ENCODE data around the gene STX2. TPM values are rescaled to one million over a fixed set of nuclear protein-coding genes. Genes with fewer than 3 reads are reported as not detected.
A peak's percentile ranks its signal among the peaks of the same experiment; 100 is the strongest.

Gene STX2
- polyA plus RNA-seq, 2 of the 4 experiments (the other 2 are of a cell fraction): 26.8 to 51.3 TPM

GRCh38 chr12:130796985-130797686 is 41.9 kb downstream of the STX2 start:
- no peak for FAIRE-seq
- no peak overlapping the region for H3K4me2 ChIP-seq
- CTCF ChIA-PET: interaction anchor here (0.7 kb wide), 1 partner anchor 9 kb away, joined by 3 read pairs; no protein-coding TSS in a partner anchor
- WGBS (ENCODE audit: missing lambda C conversion rate): 94% methylated on average over 19 of the region's 19 CpGs
- no peak for DNase-seq (ENCODE audit: low read depth in 1 of 2, low spot score in 1 of 2)
- ATAC-seq: no peak
- no peaks in the 10 kb centered on the region for H3K9me3 ChIP-seq
- H3K4me3 ChIP-seq: no peak overlapping the region
- no peak for TF ChIP-seq NFE2L2 (conservative IDR thresholded peaks at IDR 0.05; ENCODE audit: low read length)
- no peak for TF ChIP-seq PBX3 (IDR thresholded peaks at IDR 0.05)
- TF ChIP-seq TFCP2L1 (CRISPR knock-in tag; IDR thresholded peaks at IDR 0.05): no peak
- TF ChIP-seq EHMT2 (IDR thresholded peaks at IDR 0.05; ENCODE audit: low read depth): no peak
- no peak overlapping the region for H3K27ac ChIP-seq
- no peaks in the 10 kb centered on the region for H3K4me1 ChIP-seq
- POLR2A ChIA-PET: no interaction called here

- WGBS (ENCODE audit: missing lambda C conversion rate): 50% methylated on average over 6 of the region's 6 CpGs
- no peak for ATAC-seq
- Histone ChIP-seq H3K27ac (no peak overlapping the region), H3K9me3 (no peaks in the 10 kb centered on the region), H3K4me2 (no peak overlapping the region), H3K4me3 (no peak overlapping the region), H3K4me1 (no peaks in the 10 kb centered on the region)
- TF ChIP-seq BHLHE40 (IDR thresholded peaks at IDR 0.05; ENCODE audit: low read depth, low read length) (no peak), NPAS2 (CRISPR knock-in tag; IDR thresholded peaks at IDR 0.05; ENCODE audit: borderline replicate concordance) (no peak), RCOR1 (IDR thresholded peaks at IDR 0.05; ENCODE audit: low read depth, low read length) (no peak), MAFK (IDR thresholded peaks at IDR 0.05; ENCODE audit: partially characterized antibody) (peak; percentile 58), FOXS1 (CRISPR knock-in tag; IDR thresholded peaks at IDR 0.05) (no peak)
- POLR2A ChIA-PET: no interaction called here
- DNase-seq (ENCODE audit: low read depth in 1 of 2, low spot score in 1 of 2): no peak
- CTCF ChIA-PET: interaction anchor here (0.9 to 2.6 kb wide), 2 partner anchors 22 to 34 kb away, joined by 4 to 9 read pairs; no protein-coding TSS in a partner anchor
- FAIRE-seq: no peak
Measured at GRCh38 chr12:130795906-130796305, 43.1 kb downstream of the STX2 start.

GRCh38 chr12:130793554-130793849 is 45.5 kb downstream of the STX2 start:
- no peaks in the 10 kb centered on the region for H3K9me3 ChIP-seq
- no peaks in the 10 kb centered on the region for H3K4me1 ChIP-seq
- FAIRE-seq: no peak
- no peak for DNase-seq (ENCODE audit: low read depth in 1 of 2, low spot score in 1 of 2)
- WGBS (ENCODE audit: missing lambda C conversion rate): 86% methylated on average over 3 of the region's 3 CpGs
- no peak; a peak in 1 of 6 replicates for ATAC-seq
- TF ChIP-seq ELK1 (IDR thresholded peaks at IDR 0.05; ENCODE audit: low read depth, low read length) (no peak), BCL3 (IDR thresholded peaks at IDR 0.05) (no peak), CTCF (IDR thresholded peaks at IDR 0.05) (no peak), ESRRA (IDR thresholded peaks at IDR 0.05; ENCODE audit: borderline replicate concordance, low read length) (no peak), FOXS1 (CRISPR knock-in tag; IDR thresholded peaks at IDR 0.05) (no peak), MAX (IDR thresholded peaks at IDR 0.05) (no peak), TP53 (CRISPR knock-in tag; IDR thresholded peaks at IDR 0.05) (no peak), RCOR1 (IDR thresholded peaks at IDR 0.05; ENCODE audit: low read depth, low read length) (no peak), TFCP2L1 (CRISPR knock-in tag; IDR thresholded peaks at IDR 0.05) (no peak), RFX5 (IDR thresholded peaks at IDR 0.05) (no peak), POLR2AphosphoS2 (conservative IDR thresholded peaks at IDR 0.05; ENCODE audit: low read length) (no peak), CEBPB (IDR thresholded peaks at IDR 0.05) (no peak), HOXB13 (CRISPR knock-in tag; IDR thresholded peaks at IDR 0.05; ENCODE audit: low read depth) (no peak), ATOH8 (CRISPR knock-in tag; IDR thresholded peaks at IDR 0.05; ENCODE audit: low read depth) (no peak), GATA3 (IDR thresholded peaks at IDR 0.05; ENCODE audit: borderline replicate concordance) (no peak)
- H3K27ac ChIP-seq: no peak overlapping the region
- no peak overlapping the region for H3K4me2 ChIP-seq
- H3K4me3 ChIP-seq: no peak overlapping the region
- ChIA-PET CTCF (interaction anchor here (1.2 to 2.6 kb wide), 2 partner anchors 21 to 32 kb away, joined by 3 to 9 read pairs; no protein-coding TSS in a partner anchor), POLR2A (no interaction called here)

All from A549 (cell line).